OCI-LY1 (cell line): Measurements from ENCODE around the gene SHC4.

Experiments used
- H2AFZ ChIP-seq: fragments of 200-600 bp; sonication (generic), shearing (Covaris generic); 2 replicates; pipeline ENCODE4 v1.6.0; 2014; ENCODE audit warnings: antibody characterized with exemption, mild to moderate bottlenecking, low read length
- H3F3A ChIP-seq: fragments of 200-600 bp; sonication (generic), shearing (Covaris generic); 2 replicates; pipeline ENCODE4 v1.6.0; 2014; ENCODE audit warnings: mild to moderate bottlenecking, antibody characterized with exemption, low read length, moderate library complexity; ENCODE audit not compliant: insufficient read depth
- H3K27ac ChIP-seq: fragments of 200-600 bp; sonication (generic); 2 replicates; pipeline ENCODE4 v1.5.1; 2014; ENCODE audit warnings: low read length, mixed run types, mild to moderate bottlenecking, low read depth; ENCODE audit not compliant: poor library complexity, severe bottlenecking
- H3K27me3 ChIP-seq: fragments of 200-600 bp; sonication (generic); 2 replicates; pipeline ENCODE4 v1.6.0; 2014; ENCODE audit warnings: antibody characterized with exemption, mild to moderate bottlenecking, low read length, moderate library complexity; ENCODE audit not compliant: insufficient read depth
- H3K36me3 ChIP-seq: fragments of 200-600 bp; sonication (generic); 2 replicates; pipeline ENCODE4 v1.6.1; 2014; ENCODE audit warnings: mild to moderate bottlenecking, antibody characterized with exemption, low read length, moderate library complexity, mixed read lengths; ENCODE audit not compliant: insufficient read depth
- H3K4me1 ChIP-seq: fragments of 200-600 bp; sonication (generic); 2 replicates; pipeline ENCODE4 v1.5.1; 2014; ENCODE audit warnings: mild to moderate bottlenecking, low read length, moderate library complexity; ENCODE audit not compliant: insufficient read depth, severe bottlenecking
- H3K4me2 ChIP-seq: fragments of 200-600 bp; sonication (generic), shearing (Covaris generic); 2 replicates; pipeline ENCODE4 v1.6.1; 2014; ENCODE audit warnings: low read length
- H3K4me3 ChIP-seq: fragments of 200-600 bp; sonication (generic); 2 replicates; pipeline ENCODE4 v1.5.1; 2014; ENCODE audit warnings: low read length, low read depth, mild to moderate bottlenecking, mixed read lengths; ENCODE audit not compliant: poor library complexity, severe bottlenecking
- H3K79me2 ChIP-seq: fragments of 200-600 bp; shearing (Covaris generic); 2 replicates; pipeline ENCODE4 v1.6.1; 2016; ENCODE audit warnings: mixed run types, low read length, mixed read lengths; ENCODE audit not compliant: insufficient read depth
- H3K9ac ChIP-seq: fragments of 200-600 bp; sonication (generic), shearing (Covaris generic); 2 replicates; pipeline ENCODE4 v1.6.1; 2014; ENCODE audit warnings: mild to moderate bottlenecking, low read length, mixed read lengths
- H3K9me2 ChIP-seq: fragments of 200-600 bp; sonication (generic), shearing (Covaris generic); 2 replicates; pipeline ENCODE4 v1.6.1; 2014; ENCODE audit warnings: low read depth, mild to moderate bottlenecking, low read length, mixed read lengths
- H3K9me3 ChIP-seq: fragments of 200-600 bp; shearing (Covaris generic); 2 replicates; pipeline ENCODE4 v1.6.1; 2014; ENCODE audit warnings: low read length, mixed read lengths
- H4K20me1 ChIP-seq: fragments of 200-600 bp; sonication (generic), shearing (Covaris generic); 2 replicates; pipeline ENCODE4 v1.6.0; 2016; ENCODE audit warnings: mild to moderate bottlenecking, low read length; ENCODE audit not compliant: insufficient read depth
- CTCF ChIP-seq: fragments of 200-600 bp; sonication (generic), shearing (Covaris generic); IDR thresholded peaks from 2 replicates; pipeline ENCODE4 v1.5.1; 2017; ENCODE audit warnings: mild to moderate bottlenecking, antibody characterized with exemption, low read length, moderate library complexity, mixed read lengths
- EZH2 ChIP-seq: fragments of 200-600 bp; sonication (generic), shearing (Covaris generic); IDR thresholded peaks from 2 replicates; pipeline ENCODE4 v1.8.0; 2017; ENCODE audit warnings: borderline replicate concordance, mixed run types, mild to moderate bottlenecking, antibody characterized with exemption, low read length, moderate library complexity, mixed read lengths

The SHC4 gene

GRCh38 chr15:48939648-48940047 lies 24.1 kb downstream of the SHC4 start:
- Histone ChIP-seq H3K9ac (no peak overlapping the region), H3F3A (no peaks in the 10 kb centered on the region), H4K20me1 (no peaks in the 10 kb centered on the region), H3K36me3 (no peaks in the 10 kb centered on the region), H3K27ac (no peak overlapping the region), H3K9me2 (no peaks in the 10 kb centered on the region), H3K9me3 (no peaks in the 10 kb centered on the region), H3K4me2 (no peak overlapping the region), H2AFZ (no peak overlapping the region), H3K79me2 (no peaks in the 10 kb centered on the region), H3K27me3 (no peaks in the 10 kb centered on the region), H3K4me3 (no peak overlapping the region), H3K4me1 (no peaks in the 10 kb centered on the region)
- TF ChIP-seq EZH2 = no peak
- TF ChIP-seq CTCF = no peak

GRCh38 chr15:48937886-48938285 lies 25.8 kb downstream of the SHC4 start:
- Histone ChIP-seq H3K9me2 (no peaks in the 10 kb centered on the region), H3K27ac (no peak overlapping the region), H3F3A (no peaks in the 10 kb centered on the region), H2AFZ (no peak overlapping the region), H4K20me1 (no peaks in the 10 kb centered on the region), H3K4me1 (no peaks in the 10 kb centered on the region), H3K9me3 (no peaks in the 10 kb centered on the region), H3K9ac (no peak overlapping the region), H3K4me2 (no peak overlapping the region), H3K79me2 (no peaks in the 10 kb centered on the region), H3K27me3 (no peaks in the 10 kb centered on the region), H3K36me3 (no peaks in the 10 kb centered on the region), H3K4me3 (no peak overlapping the region)
- no peak for TF ChIP-seq CTCF
- TF ChIP-seq EZH2 = no peak

GRCh38 chr15:48936666-48937065 lies 27.1 kb downstream of the SHC4 start:
- no peaks in the 10 kb centered on the region for H4K20me1 ChIP-seq
- H2AFZ ChIP-seq = no peak overlapping the region
- no peak overlapping the region for H3K4me3 ChIP-seq
- H3K27me3 ChIP-seq = no peaks in the 10 kb centered on the region
- no peak overlapping the region for H3K9ac ChIP-seq
- H3K4me2 ChIP-seq = no peak overlapping the region
- H3K79me2 ChIP-seq = no peaks in the 10 kb centered on the region
- H3K36me3 ChIP-seq = no peaks in the 10 kb centered on the region
- H3K9me3 ChIP-seq = no peaks in the 10 kb centered on the region
- no peak overlapping the region for H3K27ac ChIP-seq
- H3K4me1 ChIP-seq = no peaks in the 10 kb centered on the region
- no peaks in the 10 kb centered on the region for H3F3A ChIP-seq
- no peak for TF ChIP-seq EZH2
- no peaks in the 10 kb centered on the region for H3K9me2 ChIP-seq

- Histone ChIP-seq H3K79me2 (no peaks in the 10 kb centered on the region), H3K9ac (no peak overlapping the region), H3K4me3 (no peak overlapping the region), H3K9me3 (no peaks in the 10 kb centered on the region), H3K36me3 (no peaks in the 10 kb centered on the region), H2AFZ (no peak overlapping the region), H3K27ac (no peak overlapping the region), H3K4me1 (no peaks in the 10 kb centered on the region), H3F3A (no peaks in the 10 kb centered on the region), H3K4me2 (no peak overlapping the region), H4K20me1 (no peaks in the 10 kb centered on the region), H3K9me2 (no peaks in the 10 kb centered on the region), H3K27me3 (no peaks in the 10 kb centered on the region)
- TF ChIP-seq CTCF (no peak), EZH2 (no peak)
These were observed 28.5 kb downstream of the SHC4 start for GRCh38 chr15:48935236-48935635.
